DMS153 treated with DMSO at 0.1 percent for 48 hours (cell line): Measurements from ENCODE around the gene NHP2.

ENCODE experiments used
- DNase-seq: peaks from one replicate; lab custom pipeline; 2025; ENCODE audit not compliant: unreplicated experiment; lab: John Stamatoyannopoulos, UW

Gene NHP2

GRCh38 chr5:178115136-178115813, 38.4 kb downstream of the NHP2 start:
- DNase-seq, result no peak

DNA sequence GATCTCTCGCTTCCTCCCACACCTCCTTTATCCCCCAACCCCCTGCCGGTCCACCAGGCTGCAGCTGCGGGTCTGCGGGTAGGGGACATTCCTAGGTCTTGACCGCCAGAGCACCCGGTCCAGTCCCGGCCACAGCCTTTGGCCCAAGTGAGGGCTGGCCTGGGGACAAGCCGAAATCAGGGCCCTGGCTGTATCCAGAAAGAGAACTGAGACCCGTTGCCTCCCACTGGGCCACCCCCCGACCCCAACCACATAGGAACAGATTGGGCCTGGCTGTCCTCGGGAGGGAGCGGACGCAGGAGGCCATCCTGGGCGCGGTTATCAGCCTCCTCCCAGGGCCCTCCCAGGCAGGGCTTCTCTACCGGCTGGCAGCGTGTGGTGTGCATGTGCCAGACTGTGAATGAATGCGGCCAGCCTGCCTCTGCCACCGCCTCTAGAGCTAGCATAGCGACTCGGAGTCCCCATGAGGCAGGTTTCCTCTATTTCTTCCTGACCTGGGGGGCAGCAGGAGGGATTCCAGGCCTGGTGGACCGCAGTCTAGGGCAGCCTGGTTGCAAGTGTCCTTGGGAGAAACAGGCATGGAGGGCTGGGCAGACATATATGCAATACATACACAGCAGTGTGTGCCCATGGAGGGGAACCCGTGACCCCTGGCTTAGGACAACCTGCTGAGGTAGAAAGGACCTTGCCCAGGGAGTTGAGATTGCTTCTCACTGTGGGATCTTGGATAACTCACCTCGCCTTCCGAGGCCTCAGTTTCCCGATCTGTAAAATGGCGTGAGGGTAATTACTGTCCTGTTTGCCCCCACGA, 39.2 kb downstream of the NHP2 start:
- no peak for DNase-seq

DNA sequence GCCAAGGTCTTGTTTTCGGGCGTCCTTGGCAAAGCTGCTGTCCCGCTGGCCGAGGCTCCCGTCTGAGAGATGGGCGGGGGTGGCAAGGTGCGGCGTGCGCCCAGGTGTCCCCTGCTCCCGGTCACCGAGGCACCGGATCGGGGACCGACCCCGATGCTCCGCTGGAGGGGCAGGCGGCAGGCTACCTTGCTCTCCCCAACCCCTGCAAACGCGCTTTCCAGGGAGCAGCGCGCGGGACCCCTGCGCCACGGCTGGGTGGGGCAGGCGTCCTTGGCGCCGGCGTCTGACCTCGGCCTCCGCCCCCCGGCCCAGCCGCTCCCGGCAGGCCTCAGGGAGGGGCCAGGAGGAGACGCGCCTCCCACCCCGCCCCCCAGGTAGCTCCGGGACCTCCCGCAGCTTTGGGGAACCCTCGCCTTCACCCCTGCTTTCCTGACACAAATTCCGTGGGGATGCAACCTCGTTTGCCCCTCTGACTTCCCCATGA, 39.8 kb downstream of the NHP2 start:
- no peak for DNase-seq

- DNase-seq, result peak; percentile 15
These were observed 40.4 kb downstream of the NHP2 start, which contains the start of gene N4BP3 for GRCh38 chr5:178113141-178113787. Gene N4BP3, plus strand, starts transcription at chr5:178113532. Its CDS starts 6,052 bp downstream, at chr5:178119584.

- no peak for DNase-seq
These were observed 41.1 kb downstream of the NHP2 start for GRCh38 chr5:178112545-178112944.

DNA sequence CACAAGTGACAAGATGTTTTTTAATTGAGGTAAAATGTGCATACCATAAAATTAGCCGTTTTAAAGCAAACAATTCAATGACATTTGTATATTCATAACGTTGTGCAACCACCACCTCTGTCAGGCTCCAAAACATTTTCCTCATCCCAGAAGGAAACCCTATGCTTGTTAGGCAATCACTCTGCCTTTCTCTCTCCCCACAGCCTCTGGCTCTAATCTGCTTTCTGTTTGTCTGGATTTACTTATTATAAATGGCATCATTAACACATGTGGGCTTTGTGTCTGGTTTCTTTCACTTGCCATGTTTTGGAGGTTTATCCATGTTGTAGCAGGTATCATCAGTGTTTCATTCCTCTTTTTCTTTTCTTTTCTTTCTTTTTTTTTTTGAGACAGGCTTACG, 41.8 kb downstream of the NHP2 start:
- no peak for DNase-seq

- DNase-seq, result no peak
These were observed 43.2 kb downstream of the NHP2 start for GRCh38 chr5:178110511-178110910.

DNA sequence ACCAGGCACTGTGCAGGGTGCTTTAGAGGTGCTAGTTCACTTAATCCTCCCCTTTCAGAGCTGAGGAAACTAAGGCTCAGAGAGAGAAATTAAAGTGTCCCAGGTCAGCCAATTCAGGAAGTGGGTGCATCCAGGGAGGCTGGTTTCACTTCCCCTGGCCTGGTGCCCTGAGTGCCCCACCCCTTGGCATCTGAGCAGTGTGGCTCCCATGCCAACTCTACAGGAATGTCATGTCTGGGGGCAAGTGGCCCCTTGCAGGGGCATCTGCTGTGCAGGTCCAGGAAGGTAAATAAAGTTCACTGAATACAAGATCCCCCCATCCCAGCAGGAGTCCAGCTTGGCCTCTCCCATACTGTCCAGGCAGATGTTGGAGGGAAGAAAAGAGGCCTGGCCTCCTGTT, 44.7 kb downstream of the NHP2 start:
- DNase-seq, result no peak

DNA sequence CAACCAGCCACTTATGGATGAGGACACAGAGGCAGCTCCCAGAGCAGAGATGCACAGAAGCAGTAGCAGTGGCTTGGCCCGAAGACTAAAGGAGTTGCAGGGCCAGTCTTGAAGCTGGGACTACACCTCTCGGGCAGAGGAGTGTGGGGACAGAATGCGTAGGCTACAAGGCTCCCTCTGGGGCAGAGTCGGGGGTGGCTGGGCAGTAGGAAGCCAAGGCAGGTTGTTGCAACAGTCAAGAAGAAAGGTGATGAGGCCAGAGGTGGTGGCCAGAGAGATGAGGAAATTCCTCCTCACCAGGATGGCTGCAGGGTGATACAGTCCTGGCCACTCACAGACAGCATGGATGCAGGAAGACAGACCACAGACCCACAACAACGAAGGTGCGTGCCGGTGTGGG, 45.2 kb downstream of the NHP2 start:
- no peak for DNase-seq

- no peak for DNase-seq
These were observed 45.9 kb downstream of the NHP2 start for GRCh38 chr5:178107756-178108310.

- no peak for DNase-seq
These were observed 47.0 kb downstream of the NHP2 start for GRCh38 chr5:178106556-178107239.

DNA sequence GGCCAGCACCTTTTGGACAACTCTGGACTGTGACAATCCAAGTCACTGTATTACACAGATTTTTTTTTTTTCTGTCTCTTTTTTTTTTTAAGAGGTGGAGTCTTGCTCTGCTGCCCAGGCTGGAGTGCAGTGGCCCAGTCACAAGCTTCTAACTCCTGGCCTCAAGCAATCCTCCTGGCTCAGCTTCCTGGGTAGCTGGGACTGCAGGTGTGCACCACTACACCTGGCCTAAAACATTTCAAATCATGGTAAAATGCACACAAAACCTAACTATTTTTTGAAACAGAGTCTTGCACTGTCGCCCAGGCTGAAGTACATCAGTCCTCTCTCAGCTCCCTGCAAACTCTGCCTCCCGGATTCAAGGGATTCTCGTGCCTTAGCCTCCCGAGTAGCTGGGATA, 47.6 kb downstream of the NHP2 start:
- DNase-seq, result no peak

GRCh38 chr5:178104492-178104891, 49.2 kb downstream of the NHP2 start:
- no peak for DNase-seq

DNA sequence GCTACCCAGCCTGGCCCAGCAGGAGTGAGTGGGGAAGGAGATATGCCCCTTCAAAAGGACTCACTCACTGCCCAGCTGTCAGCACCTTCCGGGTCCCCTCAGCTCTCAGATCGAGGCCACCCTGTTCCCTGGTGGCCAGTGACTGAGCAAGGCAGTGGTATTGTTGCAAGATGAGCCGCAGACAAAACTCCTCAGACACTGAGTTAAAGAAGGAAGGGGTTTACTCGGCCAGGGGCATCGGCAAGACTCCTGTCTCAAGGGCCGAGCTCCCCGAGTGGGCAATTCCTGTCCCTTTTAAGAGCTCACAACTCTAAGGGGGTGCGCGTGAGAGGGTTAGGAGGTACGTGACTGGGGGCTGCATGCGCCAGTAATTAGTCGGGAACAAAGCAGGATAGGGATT, 50.1 kb downstream of the NHP2 start:
- no peak for DNase-seq
